Right cardiac atrium (tissue), 5 donors: ENCODE results near the gene HES4. TPM values are rescaled to one million over a fixed set of nuclear protein-coding genes. Genes with fewer than 3 reads are reported as not detected.
"Not testable (repeated sequence)": the region's sequence is repeated elsewhere in the genome, so short reads cannot be mapped to it uniquely, and the experiment has no call there.

Source experiments
- ATAC-seq, 2 donors: fragments of 200-7000 bp; cut with Tn5 transposase; one replicate each; pipeline versions ENCODE4 v1.8.0 to v1.9.1; 2020; ENCODE audit warnings: moderate library complexity in 2 of 2, mild to moderate bottlenecking in 1 of 2
- DNase-seq, 3 donors: peaks; one replicate each; pipeline ENCODE4 v3.0.0-alpha.2; 2020
- H3K27ac ChIP-seq: one replicate; pipeline ENCODE4 v1.5.1; 2013; ENCODE audit warnings: mild to moderate bottlenecking, low read length, control low read depth, moderate library complexity
- H3K27me3 ChIP-seq: one replicate; pipeline ENCODE4 v1.6.1; 2013; ENCODE audit not compliant: control insufficient read depth, insufficient read depth
- H3K4me1 ChIP-seq: one replicate; pipeline ENCODE4 v1.6.1; 2013; ENCODE audit warnings: low read length; ENCODE audit not compliant: control insufficient read depth, insufficient read depth
- H3K4me3 ChIP-seq: one replicate; pipeline ENCODE4 v1.5.1; 2013; ENCODE audit warnings: low read length, control low read depth
- H3K9me3 ChIP-seq: one replicate; pipeline ENCODE4 v1.6.1; 2013; ENCODE audit warnings: low read length; ENCODE audit not compliant: control insufficient read depth
- WGBS: extraction: QIAGEN DNeasy Blood & Tissue Kit; methylation state at CpG from one replicate; pipeline ENCODE4 v1.1.7; 2013; 5-methylcytosine and 5-hydroxymethylcytosine counted together
- intact Hi-C, 4 donors: fragments of 100-400 bp; cut with DNase I; formaldehyde crosslinking; loops; one replicate each; pipeline versions ENCODE4 v1.11.0 to v1.14.0; 2022 to 2023
- polyA plus RNA-seq: library from polyadenylated mRNA; stranded (reverse); fragments of 200-250 nt; gene quantifications from one replicate; pipeline ENCODE4 v1.2.3, GENCODE V29; 2013
- total RNA-seq, 4 donors: library from RNA; stranded (reverse); fragmentation: NEBNext Ultra II Directional; extraction: Animal tissue kit (Norgen Biotek cat#: 25700); gene quantifications; one replicate each; pipeline ENCODE4 v1.2.1, GENCODE V29; 2021
- donor health status: healthy with polysubstance abuse.
- donor health status: DM: no; HTN: yes; CAD: no.
- donor health status: DM: no; HTN: no; CAD: no.
- donor health status: DM: no; HTN: yes; CAD: no; lungs with severe emphysema.
- donor health status: DM: yes; HTN: yes; CAD: no.

Gene HES4
- total and polyA plus RNA-seq, 5 donors, result 25.7 to 62.5 (median 38.2) TPM

GRCh38 chr1:1013922-1014648 lies 14.2 kb upstream of the HES4 start:
- intact Hi-C loops, result no loop called here
- peak in 2 of 3 donors; percentile 71 to 74 for DNase-seq
- H3K9me3 ChIP-seq, result no peaks in the 10 kb centered on the region
- H3K27ac ChIP-seq, result peak overlapping the region; percentile 93
- peak; percentile 26 to 67 for ATAC-seq
- H3K4me3 ChIP-seq, result peak overlapping the region; percentile 78
- no peaks in the 10 kb centered on the region for H3K27me3 ChIP-seq
- 51% methylated on average over 41 of the region's 41 CpGs for WGBS
- H3K4me1 ChIP-seq, result no peaks in the 10 kb centered on the region

- Histone ChIP-seq H3K9me3 (no peaks in the 10 kb centered on the region), H3K27ac (peak within 1 kb of the TSS; percentile 93), H3K4me3 (peak within 1 kb of the TSS; percentile 78), H3K27me3 (no peaks in the 10 kb centered on the region), H3K4me1 (no peaks in the 10 kb centered on the region)
- ATAC-seq (peak; percentile 93), DNase-seq (peak; percentile 92 to 98 (median 95))
- intact Hi-C loops, result no loop called here
- WGBS, result 4% methylated on average over 30 of the region's 30 CpGs
Observed at GRCh38 chr1:1013105-1013921, 13.4 kb upstream of the HES4 start, which contains the start of gene ISG15. Gene ISG15 (plus strand): TSS chr1:1013497. CDS start chr1:1013574, 77 bp downstream.

GRCh38 chr1:1012736-1013104 lies 12.8 kb upstream of the HES4 start:
- intact Hi-C loops, H3K4me1 ChIP-seq, ATAC-seq, H3K9me3 ChIP-seq, H3K27me3 ChIP-seq: not testable (repeated sequence)
- WGBS, result 59% methylated on average over 13 of the region's 13 CpGs
- Histone ChIP-seq H3K4me3 (peak overlapping the region; percentile 78), H3K27ac (peak overlapping the region; percentile 85)
- peak in 1 of 3 donors; percentile 25 for DNase-seq

- 80% methylated on average over 14 of the region's 14 CpGs for WGBS
- peak in 2 of 3 donors; percentile 21 to 39 for DNase-seq
- H3K9me3 ChIP-seq, result no peaks in the 10 kb centered on the region
- H3K27me3 ChIP-seq, result no peaks in the 10 kb centered on the region
- H3K4me1 ChIP-seq, result no peaks in the 10 kb centered on the region
- ATAC-seq, result no peak
- H3K4me3 ChIP-seq, result no peak overlapping the region
- H3K27ac ChIP-seq, result no peak overlapping the region
- intact Hi-C loops, result no loop called here
Observed at GRCh38 chr1:1011396-1011949, 11.6 kb upstream of the HES4 start.

- H3K27ac ChIP-seq, H3K4me3 ChIP-seq, H3K27me3 ChIP-seq, DNase-seq, H3K9me3 ChIP-seq, ATAC-seq, H3K4me1 ChIP-seq, intact Hi-C loops: not testable (repeated sequence)
- WGBS, result 90% methylated on average over 8 of the region's 8 CpGs
Observed at GRCh38 chr1:1010131-1010530, 10.2 kb upstream of the HES4 start.

GRCh38 chr1:1006305-1007159 lies 6.6 kb upstream of the HES4 start:
- 79% methylated on average over 37 of the region's 37 CpGs for WGBS
- peaks cover 8% of the 10 kb centered on the region for H3K4me1 ChIP-seq
- intact Hi-C loops, result no loop called here
- H3K9me3 ChIP-seq, result no peaks in the 10 kb centered on the region
- H3K4me3 ChIP-seq, result no peak overlapping the region
- DNase-seq, result peak in 1 of 3 donors; percentile 43
- no peaks in the 10 kb centered on the region for H3K27me3 ChIP-seq
- no peak for ATAC-seq
- H3K27ac ChIP-seq, result no peak overlapping the region

GRCh38 chr1:1005774-1006304 lies 5.9 kb upstream of the HES4 start:
- DNase-seq, result peak in 1 of 3 donors; percentile 19
- H3K27ac ChIP-seq, result no peak overlapping the region
- intact Hi-C loops, result no loop called here

GRCh38 chr1:1004780-1005697 lies 5.1 kb upstream of the HES4 start:
- peak; percentile 49 to 79 (median 78) for DNase-seq
- H3K4me1 ChIP-seq, result peaks cover 8% of the 10 kb centered on the region
- no peak overlapping the region for H3K4me3 ChIP-seq
- no peaks in the 10 kb centered on the region for H3K27me3 ChIP-seq
- WGBS, result 14% methylated on average over 21 of the region's 21 CpGs
- intact Hi-C loops, result no loop called here
- no peaks in the 10 kb centered on the region for H3K9me3 ChIP-seq
- peak; percentile 14 to 42 for ATAC-seq
- no peak overlapping the region for H3K27ac ChIP-seq

More at GRCh38 chr1:1005774-1006304, 5.9 kb upstream of the HES4 start:
- Histone ChIP-seq H3K9me3 (no peaks in the 10 kb centered on the region), H3K27me3 (no peaks in the 10 kb centered on the region), H3K4me3 (no peak overlapping the region), H3K4me1 (peaks cover 8% of the 10 kb centered on the region)
- 54% methylated on average over 23 of the region's 23 CpGs for WGBS
- no peak for ATAC-seq

- ATAC-seq, result no peak
- H3K27me3 ChIP-seq, result no peaks in the 10 kb centered on the region
- DNase-seq, result peak in 1 of 3 donors; percentile 46
- H3K9me3 ChIP-seq, result no peaks in the 10 kb centered on the region
- WGBS, result 60% methylated on average over 7 of the region's 7 CpGs
- intact Hi-C loops, result no loop called here
- H3K4me1 ChIP-seq, result peaks cover 8% of the 10 kb centered on the region
- no peak overlapping the region for H3K27ac ChIP-seq
- H3K4me3 ChIP-seq, result no peak overlapping the region
Observed at GRCh38 chr1:1004420-1004779, 4.5 kb upstream of the HES4 start.
